Measurements from ENCODE around the gene MVB12B. TPM values are rescaled to one million over a fixed set of nuclear protein-coding genes. Genes with fewer than 3 reads are reported as not detected.
A peak's percentile ranks its signal among the peaks of the same experiment; 100 is the strongest.
"Not testable (repeated sequence)": the region's sequence is repeated elsewhere in the genome, so short reads cannot be mapped to it uniquely, and the experiment has no call there.

Gene MVB12B
- total RNA-seq, 1 donor from 2014 or later = 28.5 TPM

DNA sequence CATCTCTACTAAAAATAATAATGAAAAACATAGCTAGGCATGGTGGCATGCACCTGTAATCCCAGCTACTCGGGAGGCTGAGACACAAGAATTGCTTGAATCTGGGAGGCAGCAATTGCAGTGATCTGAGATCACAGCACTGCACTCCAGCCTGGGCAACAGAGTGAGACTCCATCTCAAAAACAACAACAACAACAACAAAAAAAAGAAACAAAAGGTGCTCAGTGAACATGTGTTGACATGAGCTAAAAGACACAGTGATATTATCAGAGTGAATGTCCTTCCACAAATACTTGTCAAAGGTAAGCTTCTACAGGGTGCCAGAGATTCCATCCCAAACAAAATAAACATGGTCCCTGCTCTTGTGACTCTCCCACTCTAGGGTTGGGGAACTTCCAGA is 211.9 kb downstream of the MVB12B start:
- FAIRE-seq (no peak), DNase-seq (ENCODE audit: low spot score in 2 of 2) (no peak)

DNA sequence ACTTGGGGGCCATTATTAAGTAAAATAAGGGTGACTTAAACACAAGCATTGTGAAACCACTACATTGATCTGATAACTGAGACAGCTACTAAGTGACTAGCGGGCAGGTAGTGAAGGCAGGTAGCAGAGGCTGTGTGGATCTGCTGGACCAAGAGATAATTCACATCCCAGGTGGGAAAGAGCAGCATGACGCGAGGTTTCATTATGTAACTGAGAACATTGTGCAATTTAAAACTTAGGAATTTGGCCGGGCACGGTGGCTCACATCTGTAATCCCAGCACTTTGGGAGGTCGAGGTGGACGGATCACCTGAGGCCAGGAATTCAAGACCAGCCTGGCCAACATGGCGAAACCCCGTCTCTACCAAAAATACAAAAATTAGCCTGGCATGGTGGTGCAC is 213.8 kb downstream of the MVB12B start:
- FAIRE-seq; DNase-seq (ENCODE audit: low spot score in 2 of 2): not testable (repeated sequence)

GRCh38 chr9:126543490-126543889 is 216.9 kb downstream of the MVB12B start:
- DNase-seq (ENCODE audit: low spot score in 2 of 2) (no peak), FAIRE-seq (no peak)

DNA sequence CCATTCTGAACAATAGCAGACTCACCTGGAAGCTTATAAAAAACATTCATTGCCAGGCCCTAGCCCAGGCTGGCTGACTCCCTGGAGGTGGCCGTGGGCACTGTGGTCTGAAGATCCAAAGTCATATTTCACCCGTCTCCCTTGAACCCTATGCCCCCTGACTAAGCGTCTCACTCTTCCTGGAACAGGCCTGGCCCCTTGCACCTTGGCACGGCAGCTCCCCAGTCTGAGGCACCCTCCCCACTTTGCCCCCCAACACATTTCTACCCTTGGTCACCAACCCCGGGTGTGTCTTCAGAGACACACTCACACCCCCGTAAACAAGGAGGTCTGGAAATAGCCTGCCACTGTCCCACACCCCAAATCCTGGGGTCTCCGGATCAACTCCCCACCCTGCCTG is 218.5 kb downstream of the MVB12B start:
- DNase-seq (ENCODE audit: low spot score in 2 of 2) (no peak), FAIRE-seq (no peak)

DNA sequence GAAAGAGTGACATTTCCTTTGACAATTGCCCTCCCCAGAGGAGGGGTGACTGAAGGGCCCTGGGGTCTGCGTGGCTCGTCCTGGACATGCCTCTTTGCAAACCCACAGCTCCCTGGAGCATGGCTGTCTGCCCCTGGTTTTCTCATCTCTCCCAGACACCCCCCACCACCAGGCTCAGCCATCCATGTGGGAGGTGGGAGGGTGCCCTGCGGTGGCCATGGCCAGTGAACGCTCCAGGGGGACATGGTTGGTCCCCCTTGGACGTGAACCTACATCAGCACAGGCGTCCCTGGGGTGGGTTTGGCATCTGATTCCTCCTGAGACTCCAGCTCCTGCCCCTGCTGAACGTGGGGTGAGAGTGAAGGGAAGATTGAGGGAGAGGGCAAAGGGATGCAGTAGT is 219.4 kb downstream of the MVB12B start:
- DNase-seq (ENCODE audit: low spot score in 2 of 2) (no peak), FAIRE-seq (no peak)

DNA sequence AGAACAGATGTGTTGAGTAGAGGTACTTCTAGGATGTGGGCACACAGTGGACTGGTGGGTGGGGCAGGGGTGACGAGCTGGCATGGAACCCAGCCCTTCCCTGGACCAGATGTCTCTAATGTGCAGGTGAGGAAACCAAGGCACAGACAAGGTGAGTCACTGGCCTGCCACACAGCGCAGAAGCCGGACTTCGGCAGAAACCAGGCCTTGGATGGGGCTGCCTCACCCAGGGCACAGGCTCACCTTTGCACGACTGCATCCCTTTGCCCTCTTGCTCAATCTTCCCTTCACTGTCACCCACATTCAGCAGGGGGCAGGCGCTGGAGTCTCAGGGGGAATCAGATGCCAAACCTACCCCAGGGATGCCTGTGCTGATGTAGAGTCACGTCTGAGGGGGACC is 221.7 kb downstream of the MVB12B start:
- DNase-seq (ENCODE audit: low spot score in 2 of 2) (no peak), FAIRE-seq (no peak)

DNA sequence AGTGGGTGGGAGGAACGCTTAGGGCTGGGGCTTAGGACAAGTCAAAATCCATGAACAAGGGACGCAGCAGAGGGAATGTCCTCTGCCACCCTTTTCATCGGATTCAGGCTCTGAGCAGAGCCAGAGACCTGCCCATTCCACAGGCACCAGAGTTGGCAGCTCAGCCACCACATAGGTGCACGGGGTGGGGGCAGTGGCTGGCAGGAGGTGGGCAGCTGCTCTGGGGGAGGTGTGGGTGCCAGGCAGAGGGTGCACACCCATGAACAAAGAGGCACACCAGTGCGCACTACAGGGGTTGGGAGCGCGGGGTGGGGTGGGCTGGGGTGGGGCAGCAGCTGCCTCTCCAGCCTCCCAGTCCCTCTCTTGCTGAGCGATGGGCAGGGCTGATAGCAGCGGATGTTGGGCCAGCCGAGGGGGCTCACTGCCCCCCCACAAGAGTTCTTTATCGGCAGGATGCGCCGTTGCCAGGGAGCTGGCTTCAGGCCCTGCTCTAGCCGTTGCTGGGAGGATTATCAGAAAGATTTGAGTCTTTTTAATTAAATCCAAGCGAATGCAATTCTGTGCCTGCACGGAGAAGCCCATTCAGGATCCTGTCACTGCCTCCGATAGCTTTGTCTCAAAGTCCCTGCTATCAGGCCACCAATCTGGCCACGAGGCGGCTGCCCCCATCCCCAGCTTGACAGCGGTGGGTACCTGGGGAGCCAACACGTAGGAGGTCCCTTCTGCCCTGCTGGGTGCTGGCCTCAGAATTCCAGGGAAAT is 222.8 kb downstream of the MVB12B start:
- DNase-seq (ENCODE audit: low spot score in 2 of 2) (no peak), FAIRE-seq (no peak)

GRCh38 chr9:126550891-126551351 is 224.3 kb downstream of the MVB12B start:
- FAIRE-seq (no peak), DNase-seq (ENCODE audit: low spot score in 2 of 2) (no peak)

DNA sequence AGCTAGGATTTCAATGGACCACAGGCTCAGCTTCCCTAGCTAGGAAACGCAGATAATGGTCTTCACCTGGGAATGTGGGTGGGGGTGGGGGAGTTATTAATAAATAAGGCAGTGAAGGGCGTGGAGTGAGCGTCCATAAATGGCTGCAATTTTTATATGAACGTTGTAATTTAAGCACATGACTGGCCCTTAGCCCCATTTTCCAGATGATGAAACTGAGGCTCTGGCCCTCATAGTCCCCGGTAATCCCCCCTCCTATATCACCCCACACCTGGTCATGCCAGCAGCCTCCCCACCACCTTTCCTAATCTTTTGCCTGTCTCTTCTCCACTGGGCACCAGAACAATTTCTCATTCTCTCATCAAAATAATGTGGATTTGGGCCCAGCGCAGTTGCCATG is 225.2 kb downstream of the MVB12B start:
- FAIRE-seq (no peak), DNase-seq (ENCODE audit: low spot score in 2 of 2) (no peak)

GRCh38 chr9:126554292-126554691 is 227.7 kb downstream of the MVB12B start:
- FAIRE-seq (no peak), DNase-seq (ENCODE audit: low spot score in 2 of 2) (no peak)

DNA sequence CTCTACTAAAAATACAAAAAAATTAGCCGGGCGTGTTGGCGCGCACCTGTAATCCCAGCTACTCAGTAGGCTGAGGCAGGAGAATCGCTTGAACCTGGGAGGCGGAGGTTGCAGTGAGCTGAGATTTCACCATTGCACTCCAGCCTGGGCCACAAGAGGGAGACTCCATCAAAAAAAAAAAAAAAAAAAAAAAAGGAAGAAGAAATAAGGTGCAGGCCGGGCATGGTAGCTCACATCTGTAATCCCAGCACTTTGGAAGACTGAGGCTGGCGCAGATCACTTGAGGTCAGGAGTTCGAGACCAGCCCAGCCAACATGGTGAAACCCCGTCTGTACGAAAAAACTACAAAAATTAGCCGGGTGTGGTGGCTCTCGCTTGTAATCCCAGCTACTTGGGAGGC is 228.8 kb downstream of the MVB12B start:
- FAIRE-seq; DNase-seq (ENCODE audit: low spot score in 2 of 2): not testable (repeated sequence)

Small RNA genes lying within 50 kb of the gene (small RNA-seq; reads per million reads assigned to genes)
- gene RF00108 = 2.0 reads per million, percentile 82 among the genes with 10 or more reads in this experiment

Measured in frontal cortex (tissue), 4 donors.